Measurements from ENCODE around the gene TLCD3B. TPM values are rescaled to one million over a fixed set of nuclear protein-coding genes. Genes with fewer than 3 reads are reported as not detected.

TLCD3B gene
- total and polyA plus RNA-seq, 12 donors, result 0.29 TPM; not detected in 11

GRCh38 chr16:30065102-30065942, 34.3 kb upstream of the TLCD3B start, which contains the start of gene ALDOA:
ALDOA (plus strand) TSS chr16:30065760; CDS start chr16:30066898, 1,138 bp downstream.
- TF ChIP-seq CTCF (IDR thresholded peaks at IDR 0.05), result no peak
- peaks cover 19 to 68% (median 54%) of the 10 kb centered on the region in 9 donors for H3K4me1 ChIP-seq

GRCh38 chr16:30064729-30065101, 33.6 kb upstream of the TLCD3B start:
- TF ChIP-seq CTCF (IDR thresholded peaks at IDR 0.05), result no peak
- Histone ChIP-seq H3K27me3 (no peaks in the 10 kb centered on the region), H3K4me1 (peaks cover 17 to 62% (median 49%) of the 10 kb centered on the region in 9 donors), H3K9me3 (no peaks in the 10 kb centered on the region), H3K27ac (peak overlapping the region; percentile 97 to 100 (median 98)), H3K36me3 (peaks cover 2 to 41% (median 25%) of the 10 kb centered on the region in 9 donors), H3K4me3 (peak overlapping the region; percentile 57 to 100 (median 91))
- DNase-seq, result no peak
- 0 to 1% methylated on average over 25 of the region's 25 CpGs for WGBS, 2 donors
- peak in 3 of 8 donors; percentile 0 to 10 (median 5) for ATAC-seq
- intact Hi-C loops (cut with DNase I), result loop anchor here in 3 of 10 donors (1.0 to 10.0 kb wide), 5 partner anchors 11 to 470 kb away; partner anchors contain the start of genes PPP4C (in 1 of the 3), TAOK2 (in 1 of the 3) and ZNF747 (in 1 of the 3)

More at GRCh38 chr16:30065102-30065942, 34.3 kb upstream of the TLCD3B start, which contains the start of gene ALDOA:
- 0% methylated on average over 98 to 99 of the region's 99 CpGs for WGBS, 2 donors
- ATAC-seq (peak; percentile 88 to 94 (median 91)), DNase-seq (peak; percentile 98)
- H3K36me3 ChIP-seq, result peaks cover 5 to 46% (median 31%) of the 10 kb centered on the region in 9 donors
- peak within 1 kb of the TSS; percentile 97 to 100 (median 98) for H3K27ac ChIP-seq
- no peaks in the 10 kb centered on the region for H3K9me3 ChIP-seq
- intact Hi-C loops (cut with DNase I), result loop anchor here in 3 of 10 donors (1.0 to 10.0 kb wide), 5 partner anchors 10 to 469 kb away; partner anchors contain the start of genes PPP4C (in 1 of the 3), TAOK2 (in 1 of the 3) and ZNF747 (in 1 of the 3)
- H3K27me3 ChIP-seq, result no peaks in the 10 kb centered on the region
- H3K4me3 ChIP-seq, result peak within 1 kb of the TSS; percentile 79 to 100 (median 92)

- Histone ChIP-seq H3K36me3 (peaks cover 0 to 38% (median 19%) of the 10 kb centered on the region in 9 donors), H3K4me1 (peaks cover 14 to 56% (median 43%) of the 10 kb centered on the region in 9 donors), H3K4me3 (peak overlapping the region; percentile 57 to 100 (median 91)), H3K9me3 (no peaks in the 10 kb centered on the region), H3K27me3 (no peaks in the 10 kb centered on the region), H3K27ac (peak overlapping the region; percentile 97 to 100 (median 98))
- peak; percentile 13 to 58 (median 48) for ATAC-seq
- TF ChIP-seq CTCF (IDR thresholded peaks at IDR 0.05), result peak in 7 of 9 donors; percentile 22 to 61 (median 45)
- 6 to 10% methylated on average over 27 of the region's 27 CpGs for WGBS, 2 donors
- peak; percentile 72 to 81 for DNase-seq
- intact Hi-C loops (cut with DNase I), result loop anchor here in 2 of 10 donors (2.0 to 10.0 kb wide), 3 partner anchors 29 to 471 kb away; partner anchors contain the start of gene ZNF747 (in 1 of the 2)
Measured at GRCh38 chr16:30063893-30064728, 33.0 kb upstream of the TLCD3B start.

All from heart right ventricle (tissue), 16 donors.